KOPT-K1 (cell line): ENCODE measurements around the gene CYP2C9.

Experiments
- H3K27ac ChIP-seq: fragments of 200-600 bp; sonication (generic); 2 replicates; pipeline ENCODE4 v1.5.1; 2016; ENCODE audit warnings: antibody characterized with exemption, mild to moderate bottlenecking, low read depth, low read length; ENCODE audit not compliant: poor library complexity, severe bottlenecking
- H3K36me3 ChIP-seq: fragments of 200-600 bp; sonication (generic); 2 replicates; pipeline ENCODE4 v1.5.1; 2017; ENCODE audit warnings: antibody characterized with exemption, mild to moderate bottlenecking, low read length, moderate library complexity; ENCODE audit not compliant: insufficient read depth
- H3K9me3 ChIP-seq: fragments of 200-600 bp; sonication (generic); 2 replicates; pipeline ENCODE4 v1.5.1; 2017; ENCODE audit warnings: antibody characterized with exemption, low read length, mild to moderate bottlenecking; ENCODE audit not compliant: insufficient read depth, poor library complexity, severe bottlenecking

Gene CYP2C9

GRCh38 chr10:94992811-94993210, 54.4 kb downstream of the CYP2C9 start:
- Histone ChIP-seq H3K9me3 (peaks cover 13% of the 10 kb centered on the region), H3K27ac (no peak overlapping the region), H3K36me3 (no peaks in the 10 kb centered on the region)

- no peaks in the 10 kb centered on the region for H3K36me3 ChIP-seq
- no peak overlapping the region for H3K27ac ChIP-seq
- H3K9me3 ChIP-seq, result no peaks in the 10 kb centered on the region
These were observed 59.3 kb downstream of the CYP2C9 start for GRCh38 chr10:94997741-94998174.

GRCh38 chr10:95026461-95026860, 88.0 kb downstream of the CYP2C9 start:
- H3K9me3 ChIP-seq, result no peaks in the 10 kb centered on the region
- no peak overlapping the region for H3K27ac ChIP-seq
- no peaks in the 10 kb centered on the region for H3K36me3 ChIP-seq

- Histone ChIP-seq H3K27ac (no peak overlapping the region), H3K9me3 (no peaks in the 10 kb centered on the region), H3K36me3 (no peaks in the 10 kb centered on the region)
These were observed 93.2 kb downstream of the CYP2C9 start for GRCh38 chr10:95031656-95032055.

- no peaks in the 10 kb centered on the region for H3K9me3 ChIP-seq
- H3K27ac ChIP-seq, result no peak overlapping the region
- no peaks in the 10 kb centered on the region for H3K36me3 ChIP-seq
These were observed 95.9 kb downstream of the CYP2C9 start for GRCh38 chr10:95034401-95034800.

GRCh38 chr10:95035332-95036295, 97.2 kb downstream of the CYP2C9 start:
- Histone ChIP-seq H3K36me3 (no peaks in the 10 kb centered on the region), H3K27ac (no peak overlapping the region), H3K9me3 (no peaks in the 10 kb centered on the region)

GRCh38 chr10:95039281-95039680, 100.8 kb downstream of the CYP2C9 start:
- Histone ChIP-seq H3K9me3 (no peaks in the 10 kb centered on the region), H3K27ac (no peak overlapping the region), H3K36me3 (no peaks in the 10 kb centered on the region)
